NB4 (cell line): Measurements from ENCODE around the gene NEU4.

Experiments
- DNase-seq: peaks from one replicate; pipeline ENCODE4 v3.0.0; 2010; ENCODE audit warnings: low read depth
- H3K4me3 ChIP-seq: one replicate; pipeline ENCODE4 v1.5.1; 2011; ENCODE audit warnings: mild to moderate bottlenecking, low read depth, low read length, moderate library complexity
- CTCF ChIP-seq: IDR thresholded peaks from one replicate; pipeline ENCODE4 v1.5.1; 2012; ENCODE audit warnings: low read depth, low read length
- MAX ChIP-seq: IDR thresholded peaks from 2 replicates; pipeline ENCODE4 v1.6.1; 2011; ENCODE audit warnings: low read depth, low read length
- MYC ChIP-seq: IDR thresholded peaks from 2 replicates; pipeline ENCODE4 v1.6.1; 2011; ENCODE audit warnings: low read depth, low read length
- POLR2A ChIP-seq: IDR thresholded peaks from 2 replicates; pipeline ENCODE4 v1.6.1; 2011; ENCODE audit warnings: mild to moderate bottlenecking; ENCODE audit not compliant: insufficient read length; ENCODE audit errors: extremely low read depth

NEU4 gene

GRCh38 chr2:241770185-241770935, 38.6 kb upstream of the NEU4 start:
- no peak for TF ChIP-seq CTCF
- TF ChIP-seq MAX, result no peak
- no peak for TF ChIP-seq POLR2A
- TF ChIP-seq MYC, result no peak
- H3K4me3 ChIP-seq, result no peak overlapping the region
- DNase-seq, result no peak

GRCh38 chr2:241770936-241771285, 38.1 kb upstream of the NEU4 start:
- no peak for DNase-seq
- TF ChIP-seq MYC (no peak), MAX (no peak)
- H3K4me3 ChIP-seq, result no peak overlapping the region

- peak; percentile 91 for DNase-seq
- no peak overlapping the region for H3K4me3 ChIP-seq
- no peak for TF ChIP-seq CTCF
- TF ChIP-seq POLR2A, result no peak
- peak; percentile 73 for TF ChIP-seq MYC
- peak; percentile 88 for TF ChIP-seq MAX
Observed at GRCh38 chr2:241771286-241772062, 37.5 kb upstream of the NEU4 start.

- peak; percentile 76 for DNase-seq
- no peak for TF ChIP-seq CTCF
- no peak for TF ChIP-seq MAX
- H3K4me3 ChIP-seq, result no peak overlapping the region
Observed at GRCh38 chr2:241772063-241772499, 36.9 kb upstream of the NEU4 start.

- TF ChIP-seq MAX (no peak), CTCF (no peak), POLR2A (no peak), MYC (no peak)
- DNase-seq, result no peak
- H3K4me3 ChIP-seq, result no peak overlapping the region
Observed at GRCh38 chr2:241773511-241774418, 35.2 kb upstream of the NEU4 start.
